ENCODE measurements around the gene TSHZ1. TPM values are rescaled to one million over a fixed set of nuclear protein-coding genes. Genes with fewer than 3 reads are reported as not detected.

The TSHZ1 gene
- total RNA-seq (ENCODE audit: unreplicated experiment), result 16.3 TPM
- long read RNA-seq, full-length matches to known transcripts, result 2 of 4 reads
- long read RNA-seq, partial matches to known transcripts, result 0 of 4 reads
- long read RNA-seq, other reads (novel, unspliced or antisense), result 2 of 4 reads

DNA sequence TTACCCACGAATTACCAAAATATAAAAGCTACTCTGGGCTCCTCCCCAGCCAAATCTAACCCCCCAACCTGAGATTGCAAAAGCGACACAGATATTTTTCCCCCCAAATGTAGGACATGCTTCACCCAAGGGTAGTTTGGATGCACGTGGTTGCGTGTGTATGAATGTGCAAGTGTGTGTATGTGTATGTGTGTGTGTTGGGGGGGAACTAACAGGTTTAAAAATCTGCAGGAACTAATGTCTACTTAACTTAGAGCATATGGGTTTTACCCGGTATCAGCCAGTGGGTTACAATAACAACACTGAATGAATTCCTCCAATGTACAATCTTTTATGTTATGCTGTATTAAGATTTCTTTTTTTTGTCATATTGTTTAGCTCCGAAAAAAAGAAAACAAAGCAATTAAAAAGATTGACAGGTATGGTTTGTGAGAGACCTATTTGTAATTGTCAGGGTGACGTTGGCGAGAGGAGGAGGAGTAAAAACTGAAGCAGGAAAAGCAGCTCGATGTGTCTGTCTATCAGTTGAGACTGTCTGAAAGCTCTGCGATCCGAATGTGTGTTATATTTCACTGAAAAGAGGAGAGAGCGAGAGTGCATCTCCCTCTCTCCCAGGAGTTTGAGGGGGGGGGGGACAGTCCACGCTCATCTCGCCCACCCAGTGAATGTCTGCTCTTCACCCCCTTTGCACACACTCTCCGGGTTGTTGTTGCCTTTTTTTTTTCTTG lies at the start of gene TSHZ1:
TSHZ1 (plus strand) TSS at position 524 of the 728 bp plus-strand sequence. CDS start 1,080 bp downstream, outside the sequence.
- H3K36me3 Mint-ChIP-seq (ENCODE audit: low read depth, unreplicated experiment), result peaks cover 17% of the 10 kb centered on the region
- TF ChIP-seq, protein P1, sequence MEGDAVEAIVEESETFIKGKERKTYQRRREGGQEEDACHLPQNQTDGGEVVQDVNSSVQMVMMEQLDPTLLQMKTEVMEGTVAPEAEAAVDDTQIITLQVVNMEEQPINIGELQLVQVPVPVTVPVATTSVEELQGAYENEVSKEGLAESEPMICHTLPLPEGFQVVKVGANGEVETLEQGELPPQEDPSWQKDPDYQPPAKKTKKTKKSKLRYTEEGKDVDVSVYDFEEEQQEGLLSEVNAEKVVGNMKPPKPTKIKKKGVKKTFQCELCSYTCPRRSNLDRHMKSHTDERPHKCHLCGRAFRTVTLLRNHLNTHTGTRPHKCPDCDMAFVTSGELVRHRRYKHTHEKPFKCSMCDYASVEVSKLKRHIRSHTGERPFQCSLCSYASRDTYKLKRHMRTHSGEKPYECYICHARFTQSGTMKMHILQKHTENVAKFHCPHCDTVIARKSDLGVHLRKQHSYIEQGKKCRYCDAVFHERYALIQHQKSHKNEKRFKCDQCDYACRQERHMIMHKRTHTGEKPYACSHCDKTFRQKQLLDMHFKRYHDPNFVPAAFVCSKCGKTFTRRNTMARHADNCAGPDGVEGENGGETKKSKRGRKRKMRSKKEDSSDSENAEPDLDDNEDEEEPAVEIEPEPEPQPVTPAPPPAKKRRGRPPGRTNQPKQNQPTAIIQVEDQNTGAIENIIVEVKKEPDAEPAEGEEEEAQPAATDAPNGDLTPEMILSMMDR (IDR thresholded peaks at IDR 0.05; ENCODE audit: unreplicated experiment), result no peak
- H3K27me3 Mint-ChIP-seq (ENCODE audit: unreplicated experiment), result peaks cover 29% of the 10 kb centered on the region
- H3K9me3 Mint-ChIP-seq (ENCODE audit: unreplicated experiment), result no peaks in the 10 kb centered on the region
- peak within 1 kb of the TSS; percentile 92 for H3K27ac Mint-ChIP-seq (ENCODE audit: unreplicated experiment)
- peaks cover 46% of the 10 kb centered on the region for H3K4me1 Mint-ChIP-seq (ENCODE audit: unreplicated experiment)
- peak; percentile 47 for DNase-seq (ENCODE audit: low spot score)
- H3K4me3 Mint-ChIP-seq (ENCODE audit: unreplicated experiment), result peak within 1 kb of the TSS; percentile 98

- Mint-ChIP-seq H3K4me1 (ENCODE audit: unreplicated experiment) (no peaks in the 10 kb centered on the region), H3K27me3 (ENCODE audit: unreplicated experiment) (peaks cover 3% of the 10 kb centered on the region), H3K9me3 (ENCODE audit: unreplicated experiment) (no peaks in the 10 kb centered on the region), H3K27ac (ENCODE audit: unreplicated experiment) (no peak overlapping the region), H3K4me3 (ENCODE audit: unreplicated experiment) (no peak overlapping the region), H3K36me3 (ENCODE audit: low read depth, unreplicated experiment) (no peaks in the 10 kb centered on the region)
- TF ChIP-seq, protein P1 (IDR thresholded peaks at IDR 0.05; ENCODE audit: unreplicated experiment), result no peak
- DNase-seq (ENCODE audit: low spot score), result no peak
Measured at GRCh38 chr18:75161256-75162028, 49.2 kb upstream of the TSHZ1 start.

- H3K36me3 Mint-ChIP-seq (ENCODE audit: low read depth, unreplicated experiment), result no peaks in the 10 kb centered on the region
- no peak overlapping the region for H3K27ac Mint-ChIP-seq (ENCODE audit: unreplicated experiment)
- H3K4me3 Mint-ChIP-seq (ENCODE audit: unreplicated experiment), result no peak overlapping the region
- DNase-seq (ENCODE audit: low spot score), result no peak
- TF ChIP-seq, protein P1 (IDR thresholded peaks at IDR 0.05; ENCODE audit: unreplicated experiment), result no peak
- peaks cover 3% of the 10 kb centered on the region for H3K27me3 Mint-ChIP-seq (ENCODE audit: unreplicated experiment)
- no peaks in the 10 kb centered on the region for H3K4me1 Mint-ChIP-seq (ENCODE audit: unreplicated experiment)
- H3K9me3 Mint-ChIP-seq (ENCODE audit: unreplicated experiment), result no peaks in the 10 kb centered on the region
Measured at GRCh38 chr18:75162467-75162866, 48.1 kb upstream of the TSHZ1 start.

- H3K27ac Mint-ChIP-seq (ENCODE audit: unreplicated experiment), result no peak overlapping the region
- no peaks in the 10 kb centered on the region for H3K36me3 Mint-ChIP-seq (ENCODE audit: low read depth, unreplicated experiment)
- DNase-seq (ENCODE audit: low spot score), result no peak
- H3K4me1 Mint-ChIP-seq (ENCODE audit: unreplicated experiment), result no peaks in the 10 kb centered on the region
- H3K4me3 Mint-ChIP-seq (ENCODE audit: unreplicated experiment), result no peak overlapping the region
- H3K27me3 Mint-ChIP-seq (ENCODE audit: unreplicated experiment), result peaks cover 3% of the 10 kb centered on the region
- no peaks in the 10 kb centered on the region for H3K9me3 Mint-ChIP-seq (ENCODE audit: unreplicated experiment)
- TF ChIP-seq, protein P1 (IDR thresholded peaks at IDR 0.05; ENCODE audit: unreplicated experiment), result no peak
Measured at GRCh38 chr18:75162978-75163377, 47.6 kb upstream of the TSHZ1 start.
